ENCODE measurements around the gene PHF12.

DNA sequence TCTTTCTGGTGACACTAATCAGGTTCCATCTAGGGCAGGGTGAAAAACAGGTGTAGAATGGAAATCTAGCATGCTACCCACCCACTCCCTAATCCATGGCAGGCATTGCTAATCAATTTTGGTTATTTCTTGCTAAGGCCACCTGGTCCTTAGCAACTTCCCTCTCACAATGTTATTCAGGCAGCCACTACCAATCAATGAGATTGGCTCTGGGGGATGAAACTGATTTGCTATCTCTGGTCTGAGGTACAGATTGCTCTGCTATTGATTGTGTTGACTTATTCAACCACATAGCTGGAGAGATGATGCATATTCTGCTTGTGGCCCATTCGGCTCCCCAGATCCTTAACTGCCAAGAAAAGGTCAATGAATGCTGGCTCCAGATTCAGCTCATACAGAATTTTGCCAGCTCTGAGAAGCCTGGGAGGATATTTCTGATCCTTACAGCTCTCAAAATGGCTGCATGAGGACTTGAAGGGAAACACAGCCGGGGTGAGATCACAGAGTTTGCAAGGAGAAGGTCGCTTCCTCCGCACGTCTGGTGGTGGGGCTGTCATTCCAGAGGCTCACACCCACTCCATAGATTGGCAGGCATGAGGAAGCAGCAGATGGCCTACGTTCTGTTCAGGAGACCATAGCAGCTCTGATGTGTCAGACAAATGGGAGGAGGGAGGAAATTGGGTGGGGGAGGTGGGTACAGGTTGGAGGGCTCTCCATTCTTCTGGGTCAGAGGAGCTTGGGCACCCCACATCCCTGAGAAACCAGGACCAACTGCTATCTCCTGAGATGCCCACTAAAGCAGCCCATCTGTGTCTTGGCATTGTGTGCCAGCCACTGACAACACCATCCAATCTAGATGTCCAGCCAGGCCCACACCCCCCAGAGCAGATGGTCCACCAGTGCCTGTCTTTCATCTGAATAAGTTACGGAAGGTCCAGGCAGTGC lies 32.2 kb upstream of the PHF12 start:
- no peak for TF ChIP-seq CEBPB (IDR thresholded peaks at IDR 0.05)
- no peak for TF ChIP-seq ZBTB7A (IDR thresholded peaks at IDR 0.05; ENCODE audit: low read depth)
- TF ChIP-seq, protein P1, sequence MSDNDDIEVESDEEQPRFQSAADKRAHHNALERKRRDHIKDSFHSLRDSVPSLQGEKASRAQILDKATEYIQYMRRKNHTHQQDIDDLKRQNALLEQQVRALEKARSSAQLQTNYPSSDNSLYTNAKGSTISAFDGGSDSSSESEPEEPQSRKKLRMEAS (IDR thresholded peaks at IDR 0.05), result no peak
- no peak for TF ChIP-seq RAD21 (IDR thresholded peaks at IDR 0.05; ENCODE audit: low read depth)
- no peak for TF ChIP-seq CREB1 (IDR thresholded peaks at IDR 0.05; ENCODE audit: low read depth)
- TF ChIP-seq YY1 (IDR thresholded peaks at IDR 0.05; ENCODE audit: low read depth), result no peak
- TF ChIP-seq, protein P2, sequence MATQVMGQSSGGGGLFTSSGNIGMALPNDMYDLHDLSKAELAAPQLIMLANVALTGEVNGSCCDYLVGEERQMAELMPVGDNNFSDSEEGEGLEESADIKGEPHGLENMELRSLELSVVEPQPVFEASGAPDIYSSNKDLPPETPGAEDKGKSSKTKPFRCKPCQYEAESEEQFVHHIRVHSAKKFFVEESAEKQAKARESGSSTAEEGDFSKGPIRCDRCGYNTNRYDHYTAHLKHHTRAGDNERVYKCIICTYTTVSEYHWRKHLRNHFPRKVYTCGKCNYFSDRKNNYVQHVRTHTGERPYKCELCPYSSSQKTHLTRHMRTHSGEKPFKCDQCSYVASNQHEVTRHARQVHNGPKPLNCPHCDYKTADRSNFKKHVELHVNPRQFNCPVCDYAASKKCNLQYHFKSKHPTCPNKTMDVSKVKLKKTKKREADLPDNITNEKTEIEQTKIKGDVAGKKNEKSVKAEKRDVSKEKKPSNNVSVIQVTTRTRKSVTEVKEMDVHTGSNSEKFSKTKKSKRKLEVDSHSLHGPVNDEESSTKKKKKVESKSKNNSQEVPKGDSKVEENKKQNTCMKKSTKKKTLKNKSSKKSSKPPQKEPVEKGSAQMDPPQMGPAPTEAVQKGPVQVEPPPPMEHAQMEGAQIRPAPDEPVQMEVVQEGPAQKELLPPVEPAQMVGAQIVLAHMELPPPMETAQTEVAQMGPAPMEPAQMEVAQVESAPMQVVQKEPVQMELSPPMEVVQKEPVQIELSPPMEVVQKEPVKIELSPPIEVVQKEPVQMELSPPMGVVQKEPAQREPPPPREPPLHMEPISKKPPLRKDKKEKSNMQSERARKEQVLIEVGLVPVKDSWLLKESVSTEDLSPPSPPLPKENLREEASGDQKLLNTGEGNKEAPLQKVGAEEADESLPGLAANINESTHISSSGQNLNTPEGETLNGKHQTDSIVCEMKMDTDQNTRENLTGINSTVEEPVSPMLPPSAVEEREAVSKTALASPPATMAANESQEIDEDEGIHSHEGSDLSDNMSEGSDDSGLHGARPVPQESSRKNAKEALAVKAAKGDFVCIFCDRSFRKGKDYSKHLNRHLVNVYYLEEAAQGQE (IDR thresholded peaks at IDR 0.05; ENCODE audit: low read depth), result no peak
- TF ChIP-seq, protein P3, sequence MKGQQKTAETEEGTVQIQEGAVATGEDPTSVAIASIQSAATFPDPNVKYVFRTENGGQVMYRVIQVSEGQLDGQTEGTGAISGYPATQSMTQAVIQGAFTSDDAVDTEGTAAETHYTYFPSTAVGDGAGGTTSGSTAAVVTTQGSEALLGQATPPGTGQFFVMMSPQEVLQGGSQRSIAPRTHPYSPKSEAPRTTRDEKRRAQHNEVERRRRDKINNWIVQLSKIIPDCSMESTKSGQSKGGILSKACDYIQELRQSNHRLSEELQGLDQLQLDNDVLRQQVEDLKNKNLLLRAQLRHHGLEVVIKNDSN (IDR thresholded peaks at IDR 0.05), result no peak
- TF ChIP-seq EP300 (IDR thresholded peaks at IDR 0.05; ENCODE audit: borderline replicate concordance), result no peak
- no peak for TF ChIP-seq NFIC (IDR thresholded peaks at IDR 0.05)
- TF ChIP-seq TEAD4 (IDR thresholded peaks at IDR 0.05), result no peak
- no peak for TF ChIP-seq EGR1 (IDR thresholded peaks at IDR 0.05)
- no peak for TF ChIP-seq TAF1 (IDR thresholded peaks at IDR 0.05; ENCODE audit: low read depth)
